NCI-H69 (cell line): ENCODE data around the gene OLFM1.

Experiments
- DNase-seq: peaks from one replicate; lab custom pipeline; 2025; lab: John Stamatoyannopoulos, UW

Gene OLFM1

GRCh38 chr9:135090081-135090480 lies 2.6 kb downstream of the OLFM1 start:
- no peak for DNase-seq

GRCh38 chr9:135090547-135090946 lies 3.1 kb downstream of the OLFM1 start:
- DNase-seq = no peak

GRCh38 chr9:135091545-135091944 lies 4.1 kb downstream of the OLFM1 start:
- no peak for DNase-seq

- no peak for DNase-seq
Measured at GRCh38 chr9:135093111-135093510, 5.6 kb downstream of the OLFM1 start.

- DNase-seq = no peak
Measured at GRCh38 chr9:135093911-135094584, 6.6 kb downstream of the OLFM1 start.

GRCh38 chr9:135095470-135096407 lies 8.3 kb downstream of the OLFM1 start:
- peak; percentile 65 for DNase-seq

- no peak for DNase-seq
Measured at GRCh38 chr9:135096408-135096895, 9.0 kb downstream of the OLFM1 start.

- DNase-seq = peak; percentile 68
Measured at GRCh38 chr9:135098400-135099105, 11.1 kb downstream of the OLFM1 start.

GRCh38 chr9:135099574-135099973 lies 12.1 kb downstream of the OLFM1 start:
- DNase-seq = no peak

- DNase-seq = peak; percentile 51
Measured at GRCh38 chr9:135100241-135100681, 12.8 kb downstream of the OLFM1 start.

- no peak for DNase-seq
Measured at GRCh38 chr9:135100725-135101410, 13.4 kb downstream of the OLFM1 start.

GRCh38 chr9:135101486-135101885 lies 14.0 kb downstream of the OLFM1 start:
- no peak for DNase-seq

GRCh38 chr9:135101926-135102325 lies 14.5 kb downstream of the OLFM1 start:
- no peak for DNase-seq

GRCh38 chr9:135102331-135102730 lies 14.9 kb downstream of the OLFM1 start:
- no peak for DNase-seq

- DNase-seq = no peak
Measured at GRCh38 chr9:135103001-135103446, 15.6 kb downstream of the OLFM1 start.

- no peak for DNase-seq
Measured at GRCh38 chr9:135103931-135104639, 16.6 kb downstream of the OLFM1 start.

- no peak for DNase-seq
Measured at GRCh38 chr9:135104761-135105160, 17.3 kb downstream of the OLFM1 start.

GRCh38 chr9:135105211-135105745 lies 17.8 kb downstream of the OLFM1 start:
- no peak for DNase-seq

- no peak for DNase-seq
Measured at GRCh38 chr9:135105938-135106491, 18.5 kb downstream of the OLFM1 start.

- no peak for DNase-seq
Measured at GRCh38 chr9:135106551-135107270, 19.2 kb downstream of the OLFM1 start.
